H1 (cell line): ENCODE measurements around the gene CAMK2G. TPM values are rescaled to one million over a fixed set of nuclear protein-coding genes. Genes with fewer than 3 reads are reported as not detected.
"Not testable (repeated sequence)": the region's sequence is repeated elsewhere in the genome, so short reads cannot be mapped to it uniquely, and the experiment has no call there.

Experiments used
- CTCF ChIA-PET: fragments of 300-600 bp; sonication (Branson Sonifier 250); formaldehyde crosslinking; loops from one replicate; lab custom pipeline; 2021; ENCODE audit not compliant: partially characterized antibody; lab: Charles Lee
- POLR2A ChIA-PET: fragments of 300-600 bp; sonication (Branson Sonifier 250); formaldehyde crosslinking; loops from one replicate; lab custom pipeline; 2021; ENCODE audit warnings: inconsistent platforms; ENCODE audit not compliant: partially characterized antibody; lab: Charles Lee
- DNase-seq, 2 experiments: peaks; one replicate each; pipeline versions ENCODE4 v3.0.0 to v3.0.0-alpha.2; 2010 to 2022; ENCODE audit warnings: low spot score in 2 of 2, low read depth in 1 of 2, mixed read lengths in 1 of 2
- FAIRE-seq: peaks from 2 replicates; lab custom pipeline; 2011; peaks lifted over from hg19 to GRCh38; lab: Jason Lieb, UNC
- H2AFZ ChIP-seq: 2 replicates; pipeline ENCODE4 v1.8.1; 2012; ENCODE audit warnings: low read length, inconsistent platforms
- H2AK5ac ChIP-seq: 2 replicates; pipeline ENCODE4 v1.6.1; 2013; ENCODE audit warnings: low read depth, low read length
- H2BK120ac ChIP-seq: replicated peaks from 2 replicates; pipeline ENCODE3; 2013; ENCODE audit warnings: low read depth, low read length, inconsistent platforms
- H2BK12ac ChIP-seq: 2 replicates; pipeline ENCODE4 v1.6.1; 2013; ENCODE audit warnings: low read depth, low read length
- H2BK15ac ChIP-seq: 2 replicates; pipeline ENCODE4 v1.6.1; 2013; ENCODE audit warnings: low read length
- H2BK20ac ChIP-seq: 2 replicates; pipeline ENCODE4 v1.6.1; 2013; ENCODE audit warnings: low read length
- H2BK5ac ChIP-seq: 2 replicates; pipeline ENCODE4 v1.6.1; 2013; ENCODE audit warnings: low read depth, low read length
- H3K14ac ChIP-seq: 2 replicates; pipeline ENCODE4 v1.6.1; 2013; ENCODE audit warnings: inconsistent platforms; ENCODE audit not compliant: insufficient read length
- H3K18ac ChIP-seq: 2 replicates; pipeline ENCODE4 v1.6.1; 2013; ENCODE audit warnings: low read length; ENCODE audit errors: extremely low read depth
- H3K23ac ChIP-seq: 2 replicates; pipeline ENCODE4 v1.6.1; 2013; ENCODE audit warnings: inconsistent platforms; ENCODE audit not compliant: insufficient read length
- H3K23me2 ChIP-seq: 2 replicates; pipeline ENCODE4 v1.6.1; 2013; ENCODE audit warnings: low read depth, low read length
- H3K27ac ChIP-seq: 2 replicates; pipeline ENCODE4 v1.6.1; 2011; ENCODE audit warnings: low read depth, low read length, inconsistent platforms
- H3K27me3 ChIP-seq, 4 experiments: replicated peaks in 1 of 4; 1 replicate in 1 of 4; 2 replicates in 3 of 4; pipeline versions ENCODE4 v1.6.1 to v1.8.1; 2011 to 2013; ENCODE audit warnings: low read length in 3 of 4, mild to moderate bottlenecking in 3 of 4, inconsistent platforms in 2 of 4, mixed read lengths in 2 of 4, moderate library complexity in 1 of 4; ENCODE audit not compliant: control insufficient read depth in 3 of 4, insufficient read depth in 3 of 4; ENCODE audit errors: extremely low read depth in 1 of 4
- H3K36me3 ChIP-seq, 4 experiments: 2 replicates each; pipeline versions ENCODE4 v1.6.1 to v1.8.1; 2011 to 2013; ENCODE audit warnings: mild to moderate bottlenecking in 4 of 4, low read length in 3 of 4, moderate library complexity in 2 of 4, control low read depth in 1 of 4, inconsistent platforms in 1 of 4; ENCODE audit not compliant: insufficient read depth in 4 of 4, control insufficient read depth in 2 of 4
- H3K4ac ChIP-seq: replicated peaks from 2 replicates; pipeline ENCODE3; 2013; ENCODE audit warnings: low read length, low read depth, mixed read lengths, inconsistent platforms; ENCODE audit not compliant: insufficient read length
- H3K4me1 ChIP-seq, 4 experiments: replicated peaks in 1 of 4; 1 replicate in 1 of 4; 2 replicates in 3 of 4; pipeline versions ENCODE4 v1.6.1 to v1.8.1; 2011 to 2013; ENCODE audit warnings: low read length in 3 of 4, inconsistent platforms in 2 of 4, mixed read lengths in 1 of 4; ENCODE audit not compliant: insufficient read depth in 4 of 4, control insufficient read depth in 3 of 4
- H3K4me2 ChIP-seq, 2 experiments: 2 replicates each; pipeline versions ENCODE4 v1.6.1 to v1.8.1; 2011 to 2013; ENCODE audit warnings: low read depth in 2 of 2, low read length in 2 of 2, control low read depth in 1 of 2, inconsistent platforms in 1 of 2, mild to moderate bottlenecking in 1 of 2; ENCODE audit not compliant: insufficient read depth in 1 of 2
- H3K4me3 ChIP-seq, 4 experiments: fragments of 200-600, 300-600 bp in 1 of 4; sonication (generic), shearing (Covaris generic), sonication (Bioruptor Twin) in 1 of 4; 2 replicates each; pipeline versions ENCODE4 v1.5.1 to v1.8.1; 2011 to 2016; ENCODE audit warnings: low read length in 4 of 4, low read depth in 3 of 4, control low read depth in 2 of 4, inconsistent platforms in 2 of 4, mild to moderate bottlenecking in 2 of 4, mixed read lengths in 1 of 4, moderate library complexity in 1 of 4; ENCODE audit not compliant: insufficient read depth in 2 of 4; ENCODE audit errors: extremely low read depth in 1 of 4
- H3K56ac ChIP-seq: replicated peaks from 2 replicates; pipeline ENCODE3; 2013; ENCODE audit warnings: low read depth, mild to moderate bottlenecking, mixed read lengths, low read length, inconsistent platforms; ENCODE audit not compliant: insufficient read length
- H3K79me1 ChIP-seq: 2 replicates; pipeline ENCODE4 v1.6.1; 2013; ENCODE audit warnings: low read depth, low read length, control low read depth
- H3K79me2 ChIP-seq, 2 experiments: 2 replicates each; pipeline versions ENCODE4 v1.6.1 to v1.8.1; 2012 to 2013; ENCODE audit warnings: low read length in 2 of 2, mild to moderate bottlenecking in 2 of 2, inconsistent platforms in 1 of 2; ENCODE audit not compliant: insufficient read depth in 2 of 2, control insufficient read depth in 1 of 2
- H3K9ac ChIP-seq, 4 experiments: replicated peaks in 1 of 4; 1 replicate in 1 of 4; 2 replicates in 3 of 4; pipeline versions ENCODE4 v1.6.1 to v1.8.1; 2011 to 2013; ENCODE audit warnings: low read depth in 3 of 4, low read length in 3 of 4, control low read depth in 2 of 4, mild to moderate bottlenecking in 2 of 4, moderate library complexity in 2 of 4, inconsistent platforms in 1 of 4; ENCODE audit errors: extremely low read depth in 1 of 4
- H3K9me3 ChIP-seq, 2 experiments: 2 replicates each; pipeline versions ENCODE4 v1.6.1 to v1.8.1; 2012 to 2013; ENCODE audit warnings: mild to moderate bottlenecking in 2 of 2, moderate library complexity in 2 of 2, control low read depth in 1 of 2, inconsistent platforms in 1 of 2, low read depth in 1 of 2, low read length in 1 of 2, mixed read lengths in 1 of 2; ENCODE audit not compliant: insufficient read depth in 2 of 2
- H4K20me1 ChIP-seq, 2 experiments: replicated peaks in 1 of 2; 2 replicates each; pipeline versions ENCODE3 to v1.8.1; 2011 to 2013; ENCODE audit warnings: inconsistent platforms in 2 of 2, low read length in 2 of 2, mild to moderate bottlenecking in 1 of 2; ENCODE audit not compliant: insufficient read depth in 2 of 2, control insufficient read depth in 1 of 2
- H4K5ac ChIP-seq: 2 replicates; pipeline ENCODE4 v1.6.1; 2013; ENCODE audit warnings: low read length, low read depth, mixed read lengths, inconsistent platforms; ENCODE audit not compliant: insufficient read length
- H4K8ac ChIP-seq: 2 replicates; pipeline ENCODE4 v1.8.0; 2013; ENCODE audit warnings: mild to moderate bottlenecking, moderate library complexity, low read length, inconsistent platforms; ENCODE audit not compliant: insufficient read depth; ENCODE audit errors: extremely low read depth
- H4K91ac ChIP-seq: replicated peaks from 2 replicates; pipeline ENCODE3; 2013; ENCODE audit warnings: low read length, mixed read lengths, inconsistent platforms; ENCODE audit not compliant: insufficient read length
- WGBS, 2 experiments: shearing (Covaris generic) in 1 of 2; methylation state at CpG; one replicate each; pipeline versions ENCODE4 v1.1.6 to v1.1.7; 2013 to 2015; ENCODE audit warnings: low lambda C conversion rate in 2 of 2, mixed read lengths in 2 of 2, inconsistent platforms in 1 of 2, low coverage in 1 of 2, missing lambda C conversion rate in 1 of 2; ENCODE audit not compliant: insufficient replicate concordance in 2 of 2, insufficient coverage in 1 of 2, insufficient read length in 1 of 2; ENCODE audit errors: extremely low coverage in 1 of 2, missing lambda C conversion rate in 1 of 2; 5-methylcytosine and 5-hydroxymethylcytosine counted together
- polyA plus RNA-seq, 7 experiments: library from polyadenylated mRNA; depleted of rRNA in 3 of 7; stranded (reverse) in 5 of 7; unstranded in 2 of 7; fragments of >200 nt in 5 of 7; fragments of 200-250 nt in 2 of 7; gene quantifications; 1 replicate in 5 of 7; 2 replicates in 1 of 7; 4 replicates in 1 of 7; pipeline versions ENCODE4 v1.2.1 to v1.2.3, GENCODE V29; 2011 to 2013; ENCODE audit warnings: missing spikeins in 2 of 7, mixed read lengths in 2 of 7
- total RNA-seq: library from RNA; stranded (reverse); fragmentation: NEBNext Ultra II Directional; extraction: Animal tissue kit (Norgen Biotek cat#: 25700); gene quantifications from 2 replicates; pipeline ENCODE4 v1.2.1, GENCODE V29; 2021

CAMK2G gene
- total and polyA plus RNA-seq, 2 of the 8 experiments (the other 6 are each of a cell fraction or from before 2014, with no cell fraction given), result 28.9 to 31.7 TPM

DNA sequence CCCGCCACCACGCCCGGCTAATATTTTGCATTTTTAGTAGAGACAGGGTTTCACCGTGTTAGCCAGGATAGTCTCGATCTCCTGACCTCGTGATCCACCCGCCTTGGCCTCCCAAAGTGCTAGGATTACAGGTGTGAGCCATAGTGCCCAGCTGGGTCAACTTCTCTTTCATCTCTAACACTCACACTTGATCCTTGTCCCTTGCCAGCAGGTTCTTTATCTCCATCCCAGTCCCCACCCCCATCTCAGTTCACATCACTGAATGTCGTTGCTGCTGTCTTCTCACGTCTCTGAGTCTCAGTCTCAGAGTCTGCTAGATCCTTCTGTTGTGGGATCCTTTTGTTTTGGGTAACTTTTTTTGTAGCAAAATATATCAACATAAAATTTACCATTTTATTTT, 21.0 kb upstream of the CAMK2G start:
- H3K14ac ChIP-seq, H3K79me1 ChIP-seq, H3K18ac ChIP-seq, H4K8ac ChIP-seq, H2BK20ac ChIP-seq, H3K56ac ChIP-seq, H3K27ac ChIP-seq, H2AK5ac ChIP-seq, H2AFZ ChIP-seq, H2BK15ac ChIP-seq, H2BK12ac ChIP-seq, H4K20me1 ChIP-seq, H3K4ac ChIP-seq, H3K4me2 ChIP-seq, H2BK120ac ChIP-seq, H3K4me1 ChIP-seq, FAIRE-seq, H3K79me2 ChIP-seq, H3K36me3 ChIP-seq, H3K23me2 ChIP-seq, H3K23ac ChIP-seq, H3K4me3 ChIP-seq, H2BK5ac ChIP-seq, H3K9me3 ChIP-seq, DNase-seq, H4K91ac ChIP-seq, H4K5ac ChIP-seq, H3K9ac ChIP-seq, H3K27me3 ChIP-seq: not testable (repeated sequence)
- ChIA-PET POLR2A (interaction anchor here (0.8 kb wide), 1 partner anchor 9 kb away, joined by 3 read pairs; no protein-coding TSS in a partner anchor), CTCF (interaction anchor here (4.0 to 27.0 kb wide), 3 partner anchors 9 to 41 kb away, joined by 15 to 681 read pairs (median 103); no protein-coding TSS in a partner anchor)
- WGBS, 2 experiments, result 98% methylated on average over 9 of the region's 9 CpGs; no CpG with 5 or more reads in 1 of the 2 experiments
